Epithelial cell of proximal tubule (primary cell): ENCODE results near the gene PDXDC1. TPM values are rescaled to one million over a fixed set of nuclear protein-coding genes. Genes with fewer than 3 reads are reported as not detected.
"Not testable (repeated sequence)": the region's sequence is repeated elsewhere in the genome, so short reads cannot be mapped to it uniquely, and the experiment has no call there.

Experiments
- DNase-seq: peaks from one replicate; pipeline ENCODE4 v3.0.0-alpha.2; 2011; ENCODE audit warnings: low read depth
- H3K4me3 ChIP-seq: 2 replicates; pipeline ENCODE4 v1.5.1; 2011; ENCODE audit warnings: low read depth, mild to moderate bottlenecking, low read length
- total RNA-seq: library from RNA; depleted of rRNA; stranded (reverse); fragments of >200 nt; gene quantifications from 2 replicates; pipeline ENCODE4 v1.2.3, GENCODE V29; 2015
- TF ChIP-seq, protein P1 (sequence below): conservative IDR thresholded peaks from 2 replicates; pipeline ENCODE4 v1.5.1; 2012; ENCODE audit warnings: low read depth, mild to moderate bottlenecking, low read length

The PDXDC1 gene, protein sequence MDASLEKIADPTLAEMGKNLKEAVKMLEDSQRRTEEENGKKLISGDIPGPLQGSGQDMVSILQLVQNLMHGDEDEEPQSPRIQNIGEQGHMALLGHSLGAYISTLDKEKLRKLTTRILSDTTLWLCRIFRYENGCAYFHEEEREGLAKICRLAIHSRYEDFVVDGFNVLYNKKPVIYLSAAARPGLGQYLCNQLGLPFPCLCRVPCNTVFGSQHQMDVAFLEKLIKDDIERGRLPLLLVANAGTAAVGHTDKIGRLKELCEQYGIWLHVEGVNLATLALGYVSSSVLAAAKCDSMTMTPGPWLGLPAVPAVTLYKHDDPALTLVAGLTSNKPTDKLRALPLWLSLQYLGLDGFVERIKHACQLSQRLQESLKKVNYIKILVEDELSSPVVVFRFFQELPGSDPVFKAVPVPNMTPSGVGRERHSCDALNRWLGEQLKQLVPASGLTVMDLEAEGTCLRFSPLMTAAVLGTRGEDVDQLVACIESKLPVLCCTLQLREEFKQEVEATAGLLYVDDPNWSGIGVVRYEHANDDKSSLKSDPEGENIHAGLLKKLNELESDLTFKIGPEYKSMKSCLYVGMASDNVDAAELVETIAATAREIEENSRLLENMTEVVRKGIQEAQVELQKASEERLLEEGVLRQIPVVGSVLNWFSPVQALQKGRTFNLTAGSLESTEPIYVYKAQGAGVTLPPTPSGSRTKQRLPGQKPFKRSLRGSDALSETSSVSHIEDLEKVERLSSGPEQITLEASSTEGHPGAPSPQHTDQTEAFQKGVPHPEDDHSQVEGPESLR
- total RNA-seq: 40.7 and 43.9 TPM in 2 replicates

DNA sequence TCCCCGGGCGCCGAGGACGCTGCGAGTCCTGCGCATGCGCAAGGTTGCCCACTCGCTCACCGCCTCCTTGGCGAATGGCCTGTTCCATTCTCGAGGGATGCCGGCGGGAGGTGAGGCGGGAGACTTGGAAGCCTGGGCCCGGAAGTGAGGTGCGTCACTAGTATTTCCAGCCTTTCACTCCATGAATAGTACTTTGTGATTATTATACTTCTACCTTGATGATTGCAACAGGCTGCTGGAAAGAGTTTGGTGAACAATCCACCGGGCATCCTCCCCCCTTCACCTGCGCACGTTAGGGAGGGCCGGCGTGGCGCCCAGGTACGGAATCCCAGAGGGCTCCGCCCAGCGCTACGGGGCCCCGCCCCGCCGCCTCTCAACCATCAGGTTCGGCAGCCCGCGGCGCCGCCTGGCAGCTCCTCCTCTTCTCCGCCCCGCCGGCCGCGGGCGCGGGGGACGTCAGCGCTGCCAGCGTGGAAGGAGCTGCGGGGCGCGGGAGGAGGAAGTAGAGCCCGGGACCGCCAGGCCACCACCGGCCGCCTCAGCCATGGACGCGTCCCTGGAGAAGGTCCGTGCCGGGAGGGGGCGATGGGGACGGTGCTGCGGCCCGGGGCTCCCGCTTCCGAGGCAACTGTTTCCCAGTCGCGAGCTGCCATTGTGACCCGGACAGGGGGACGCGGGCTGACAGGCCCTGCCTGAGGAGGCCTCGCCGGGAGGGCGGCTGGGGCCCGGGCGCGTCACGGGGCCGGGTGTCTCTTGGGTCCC is at the start of gene PDXDC1:
Gene PDXDC1 (plus strand): TSS at position 371 of the 762 bp plus-strand sequence. CDS start 174 bp downstream, at position 545.
- peak; percentile 32 for DNase-seq
- peak within 1 kb of the TSS; percentile 80 for H3K4me3 ChIP-seq

DNA sequence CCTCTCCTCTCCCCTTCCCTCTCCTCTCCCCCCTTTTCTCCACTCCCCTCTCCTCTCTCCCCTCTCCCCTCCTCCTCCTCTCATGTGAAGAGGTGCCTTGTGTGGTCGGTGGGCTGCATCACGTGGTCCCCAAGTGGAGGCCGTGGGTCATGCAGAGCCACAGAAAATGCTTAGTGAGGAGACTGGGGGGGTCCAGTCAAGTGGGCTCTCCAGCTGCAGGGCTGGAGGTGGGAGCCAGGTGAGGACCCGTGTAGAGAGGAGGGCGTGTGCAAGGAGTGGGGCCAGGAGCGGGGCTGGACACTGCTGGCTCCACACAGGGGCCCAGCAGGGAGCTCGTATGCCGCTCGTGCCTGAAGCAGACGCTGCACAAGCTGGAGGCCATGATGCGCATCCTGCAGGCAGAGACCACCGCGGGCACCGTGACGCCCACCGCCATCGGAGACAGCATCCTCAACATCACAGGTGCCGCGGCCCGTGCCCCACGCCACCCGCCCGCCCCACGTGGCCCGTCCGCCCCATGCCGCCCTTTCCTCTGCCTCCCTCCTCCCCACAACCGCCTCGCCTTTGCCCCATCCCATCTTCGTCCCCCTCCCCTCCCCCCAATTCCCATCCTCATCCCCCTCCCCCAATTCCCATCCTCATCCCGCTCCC is 46.6 kb upstream of the PDXDC1 start:
- not testable (repeated sequence) for DNase-seq, H3K4me3 ChIP-seq

DNA sequence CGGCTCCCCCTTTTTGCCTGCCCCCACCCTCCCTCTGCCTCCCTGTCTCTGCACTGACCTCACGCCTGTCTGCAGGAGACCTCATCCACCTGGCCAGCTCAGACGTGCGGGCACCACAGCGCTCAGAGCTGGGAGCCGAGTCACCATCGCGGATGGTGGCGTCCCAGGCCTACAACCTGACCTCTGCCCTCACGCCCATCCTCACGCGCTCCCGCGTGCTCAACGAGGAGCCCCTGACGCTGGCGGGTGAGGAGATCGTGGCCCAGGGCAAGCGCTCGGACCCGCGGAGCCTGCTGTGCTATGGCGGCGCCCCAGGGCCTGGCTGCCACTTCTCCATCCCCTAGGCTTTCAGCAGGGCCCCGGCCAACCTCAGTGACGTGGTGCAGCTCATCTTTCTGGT is 45.6 kb upstream of the PDXDC1 start:
- DNase-seq: not testable (repeated sequence)

DNA sequence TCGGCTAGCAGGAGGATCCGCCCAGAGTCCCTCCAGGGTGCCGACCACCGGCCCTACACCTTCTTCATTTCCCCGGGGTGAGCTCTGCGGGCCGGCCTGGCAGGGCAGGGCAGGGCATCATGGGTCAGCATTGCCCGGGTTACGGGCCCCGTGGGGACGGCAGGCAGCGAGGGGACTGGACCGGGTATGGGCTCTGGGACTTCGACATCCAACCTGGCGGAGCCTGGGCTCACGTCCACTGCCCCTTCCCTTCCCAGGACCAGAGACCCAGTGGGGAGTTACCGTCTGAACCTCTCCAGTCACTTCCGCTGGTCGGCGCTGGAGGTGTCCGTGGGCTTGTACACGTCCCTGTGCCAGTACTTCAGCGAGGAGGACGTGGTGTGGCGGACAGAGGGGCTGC is 44.6 kb upstream of the PDXDC1 start:
- not testable (repeated sequence) for DNase-seq, H3K4me3 ChIP-seq

More for the DNA sequence above, 45.6 kb upstream of the PDXDC1 start:
- H3K4me3 ChIP-seq: not testable (repeated sequence)

DNA sequence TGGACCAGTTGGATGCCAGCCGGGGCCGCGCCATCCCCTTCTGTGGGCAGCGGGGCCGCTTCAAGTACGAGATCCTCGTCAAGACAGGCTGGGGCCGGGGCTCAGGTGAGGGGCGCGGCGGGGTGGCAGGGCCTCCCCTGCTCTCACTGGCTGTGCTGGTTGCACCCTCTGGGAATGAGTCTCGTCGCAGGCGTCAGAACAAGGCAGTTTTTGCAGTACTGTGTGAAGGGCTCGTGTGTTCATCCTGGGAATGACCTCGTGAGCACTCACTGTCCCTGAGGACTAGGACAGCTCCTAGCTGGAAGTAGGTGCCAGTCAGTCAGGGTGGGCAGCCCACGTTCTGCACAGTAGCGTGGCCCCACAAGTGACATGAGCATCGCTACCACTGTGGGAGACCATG is 43.9 kb upstream of the PDXDC1 start:
- DNase-seq, H3K4me3 ChIP-seq: not testable (repeated sequence)

DNA sequence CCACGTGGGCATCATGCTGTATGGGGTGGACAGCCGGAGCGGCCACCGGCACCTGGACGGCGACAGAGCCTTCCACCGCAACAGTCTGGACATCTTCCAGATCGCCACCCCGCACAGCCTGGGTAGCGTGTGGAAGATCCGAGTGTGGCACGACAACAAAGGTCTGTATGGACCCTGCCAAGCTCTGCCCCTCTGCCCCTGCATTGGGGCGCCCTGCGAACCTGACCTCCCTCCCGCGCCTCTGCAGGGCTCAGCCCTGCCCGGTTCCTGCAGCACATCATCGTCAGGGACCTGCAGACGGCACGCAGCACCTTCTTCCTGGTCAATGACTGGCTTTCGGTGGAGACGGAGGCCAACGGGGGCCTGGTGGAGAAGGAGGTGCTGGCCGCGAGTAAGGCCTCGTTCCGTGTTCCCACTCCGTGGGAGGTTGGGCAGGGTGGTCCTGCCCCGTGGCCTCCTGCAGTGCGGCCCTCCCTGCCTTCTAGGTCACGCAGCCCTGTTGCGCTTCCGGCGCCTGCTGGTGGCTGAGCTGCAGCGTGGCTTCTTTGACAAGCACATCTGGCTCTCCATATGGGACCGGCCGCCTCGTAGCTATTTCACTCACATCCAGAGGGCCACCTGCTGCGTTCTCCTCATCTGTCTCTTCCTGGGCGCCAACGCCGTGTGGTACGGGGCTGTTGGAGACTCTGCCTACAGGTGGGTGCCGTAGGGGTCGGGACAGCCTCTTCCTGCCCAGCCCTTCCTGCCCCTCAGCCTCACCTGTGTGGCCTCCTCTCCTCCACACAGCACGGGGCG is 42.0 kb upstream of the PDXDC1 start:
- not testable (repeated sequence) for DNase-seq, H3K4me3 ChIP-seq

DNA sequence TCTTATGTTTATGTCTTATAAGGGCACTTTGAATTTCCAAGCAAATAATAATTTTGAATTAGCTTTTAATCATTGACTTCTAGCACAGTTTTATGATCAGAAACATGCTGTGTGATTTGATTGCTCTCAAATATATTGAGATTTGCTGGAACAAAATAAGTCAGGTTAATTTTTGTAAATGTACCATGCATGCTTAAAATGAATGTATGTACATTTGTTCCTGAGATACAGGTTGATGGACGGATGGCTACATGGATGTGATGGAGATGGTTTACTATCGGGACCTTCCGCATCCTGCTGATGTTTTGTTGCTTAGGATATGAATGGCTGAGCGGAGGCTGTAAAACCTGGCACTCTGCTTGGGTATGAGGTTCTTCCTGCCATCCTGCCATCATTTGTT is 37.7 kb upstream of the PDXDC1 start, which contains the start of gene NPIPA1:
Gene NPIPA1 (plus strand): TSS at position 301 of the 400 bp plus-strand sequence. CDS start 0 bp downstream, at position 301.
- DNase-seq, H3K4me3 ChIP-seq: not testable (repeated sequence)

DNA sequence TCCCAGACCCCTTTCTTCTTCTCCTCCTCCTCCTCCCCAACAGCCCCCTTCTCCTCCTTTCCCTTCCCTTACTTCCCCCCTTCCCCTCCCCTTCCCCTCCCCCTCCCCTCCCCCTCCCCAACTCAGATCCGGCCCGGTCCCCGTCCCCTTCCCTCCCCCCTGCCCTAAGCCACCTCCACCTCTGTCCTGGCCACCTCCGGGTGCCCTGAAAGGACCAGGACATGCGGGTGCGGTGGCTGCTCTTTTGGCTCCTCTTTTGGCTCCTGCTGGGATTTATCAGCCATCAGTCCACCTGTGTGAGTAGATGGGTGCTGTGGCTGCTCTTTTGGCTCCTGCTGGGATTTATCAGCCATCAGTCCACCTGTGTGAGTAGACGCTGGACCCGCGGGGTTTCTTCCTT is 36.8 kb upstream of the PDXDC1 start:
- DNase-seq, H3K4me3 ChIP-seq: not testable (repeated sequence)

DNA sequence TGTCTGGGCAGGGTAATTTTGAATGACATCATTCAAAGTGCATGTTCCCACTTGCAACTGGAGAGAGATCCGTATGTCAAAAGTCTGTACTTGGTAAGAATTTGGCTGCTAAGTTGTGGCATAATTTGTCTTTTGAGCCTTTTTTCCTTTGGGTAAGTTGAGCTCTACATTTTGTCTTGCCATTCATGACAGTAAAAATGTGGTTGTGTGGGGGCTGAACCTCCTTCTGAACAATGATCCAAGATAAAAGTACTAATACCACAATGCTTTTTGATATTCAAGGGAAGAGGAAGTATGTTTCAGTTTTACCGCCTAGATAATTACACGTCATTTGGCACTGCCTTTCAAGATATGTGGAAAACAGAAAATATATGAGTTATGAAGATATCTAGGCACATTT is 32.1 kb upstream of the PDXDC1 start:
- DNase-seq: not testable (repeated sequence)

DNA sequence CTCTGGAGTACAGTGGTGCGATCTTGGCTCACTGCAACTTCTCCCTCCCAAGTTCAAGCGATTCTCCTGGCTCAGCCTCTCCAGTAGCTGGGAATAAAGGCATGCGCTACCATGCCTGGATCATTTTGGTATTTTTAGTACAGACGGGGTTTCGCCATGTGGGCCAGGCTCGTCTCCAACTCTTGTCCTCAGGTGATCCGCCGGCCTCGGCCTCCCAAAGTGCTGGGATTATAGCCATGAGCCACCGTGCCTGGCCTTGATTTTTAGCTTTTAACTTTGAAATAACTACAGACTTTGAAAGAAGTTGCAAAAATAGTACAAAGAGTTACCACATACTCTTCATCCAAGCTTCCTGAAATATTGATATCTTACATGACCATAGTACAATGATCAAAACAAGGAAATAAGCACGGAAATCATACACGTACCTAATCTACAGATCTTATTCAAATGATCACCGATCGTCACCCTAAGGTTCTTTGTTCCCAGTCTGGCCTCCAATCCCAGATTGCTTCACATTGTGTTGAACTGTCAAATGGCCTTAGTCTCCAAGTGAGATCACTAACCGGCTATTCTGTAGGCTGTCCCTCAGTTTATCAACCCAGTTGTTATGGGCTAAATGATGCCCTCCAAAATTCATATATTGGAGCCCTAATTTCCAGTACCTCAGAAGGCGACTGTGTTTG is 19.1 kb upstream of the PDXDC1 start:
- H3K4me3 ChIP-seq: no peak overlapping the region
- TF ChIP-seq, protein P1, sequence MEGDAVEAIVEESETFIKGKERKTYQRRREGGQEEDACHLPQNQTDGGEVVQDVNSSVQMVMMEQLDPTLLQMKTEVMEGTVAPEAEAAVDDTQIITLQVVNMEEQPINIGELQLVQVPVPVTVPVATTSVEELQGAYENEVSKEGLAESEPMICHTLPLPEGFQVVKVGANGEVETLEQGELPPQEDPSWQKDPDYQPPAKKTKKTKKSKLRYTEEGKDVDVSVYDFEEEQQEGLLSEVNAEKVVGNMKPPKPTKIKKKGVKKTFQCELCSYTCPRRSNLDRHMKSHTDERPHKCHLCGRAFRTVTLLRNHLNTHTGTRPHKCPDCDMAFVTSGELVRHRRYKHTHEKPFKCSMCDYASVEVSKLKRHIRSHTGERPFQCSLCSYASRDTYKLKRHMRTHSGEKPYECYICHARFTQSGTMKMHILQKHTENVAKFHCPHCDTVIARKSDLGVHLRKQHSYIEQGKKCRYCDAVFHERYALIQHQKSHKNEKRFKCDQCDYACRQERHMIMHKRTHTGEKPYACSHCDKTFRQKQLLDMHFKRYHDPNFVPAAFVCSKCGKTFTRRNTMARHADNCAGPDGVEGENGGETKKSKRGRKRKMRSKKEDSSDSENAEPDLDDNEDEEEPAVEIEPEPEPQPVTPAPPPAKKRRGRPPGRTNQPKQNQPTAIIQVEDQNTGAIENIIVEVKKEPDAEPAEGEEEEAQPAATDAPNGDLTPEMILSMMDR: no peak
- DNase-seq: no peak

More for the DNA sequence above, 32.1 kb upstream of the PDXDC1 start:
- not testable (repeated sequence) for H3K4me3 ChIP-seq
